HPDE6-E6E7 (cell line): ENCODE results near the gene HIPK2.
"Not testable (repeated sequence)": the region's sequence is repeated elsewhere in the genome, so short reads cannot be mapped to it uniquely, and the experiment has no call there.

Source experiments
- DNase-seq: peaks from one replicate; pipeline ENCODE4 v3.0.0; 2011; ENCODE audit warnings: missing footprints; ENCODE audit errors: extremely low spot score

The HIPK2 gene

GRCh38 chr7:139674341-139674740, 103.5 kb downstream of the HIPK2 start:
- DNase-seq = no peak

- DNase-seq = no peak
Measured at GRCh38 chr7:139673762-139674161, 104.0 kb downstream of the HIPK2 start.

- DNase-seq = no peak
Measured at GRCh38 chr7:139673230-139673629, 104.6 kb downstream of the HIPK2 start.

- DNase-seq = no peak
Measured at GRCh38 chr7:139671967-139672366, 105.8 kb downstream of the HIPK2 start.

- DNase-seq = not testable (repeated sequence)
Measured at GRCh38 chr7:139670662-139671061, 107.1 kb downstream of the HIPK2 start.

- no peak for DNase-seq
Measured at GRCh38 chr7:139669106-139670061, 108.4 kb downstream of the HIPK2 start.

- no peak for DNase-seq
Measured at GRCh38 chr7:139667377-139667776, 110.4 kb downstream of the HIPK2 start.

- DNase-seq = no peak
Measured at GRCh38 chr7:139666501-139666900, 111.3 kb downstream of the HIPK2 start.

- DNase-seq = no peak
Measured at GRCh38 chr7:139664434-139664833, 113.4 kb downstream of the HIPK2 start.

- DNase-seq = no peak
Measured at GRCh38 chr7:139663608-139664177, 114.1 kb downstream of the HIPK2 start.

GRCh38 chr7:139661903-139662302, 115.9 kb downstream of the HIPK2 start:
- DNase-seq = no peak

GRCh38 chr7:139661043-139661440, 116.8 kb downstream of the HIPK2 start:
- DNase-seq = no peak

GRCh38 chr7:139660317-139661042, 117.3 kb downstream of the HIPK2 start:
- DNase-seq = no peak

GRCh38 chr7:139659922-139660316, 117.9 kb downstream of the HIPK2 start:
- no peak for DNase-seq

- no peak for DNase-seq
Measured at GRCh38 chr7:139658908-139659675, 118.7 kb downstream of the HIPK2 start.

- no peak for DNase-seq
Measured at GRCh38 chr7:139658296-139658695, 119.5 kb downstream of the HIPK2 start.

- DNase-seq = no peak
Measured at GRCh38 chr7:139657725-139658124, 120.1 kb downstream of the HIPK2 start.

GRCh38 chr7:139656387-139656786, 121.4 kb downstream of the HIPK2 start:
- DNase-seq = no peak

GRCh38 chr7:139655305-139655704, 122.5 kb downstream of the HIPK2 start:
- DNase-seq = no peak

- DNase-seq = no peak
Measured at GRCh38 chr7:139654276-139655181, 123.3 kb downstream of the HIPK2 start.

- DNase-seq = no peak
Measured at GRCh38 chr7:139651914-139652313, 125.9 kb downstream of the HIPK2 start.
